SIG-M5 (cell line): ENCODE measurements around the gene GNAZ.

ENCODE experiments used
- DNase-seq: peaks from one replicate; lab custom pipeline; 2025; lab: John Stamatoyannopoulos, UW

Gene GNAZ

GRCh38 chr22:23107487-23108248 lies 37.3 kb downstream of the GNAZ start:
- DNase-seq = no peak

- DNase-seq = no peak
These were observed 38.1 kb downstream of the GNAZ start for GRCh38 chr22:23108249-23109078.

GRCh38 chr22:23109079-23109347 lies 38.7 kb downstream of the GNAZ start:
- no peak for DNase-seq

DNA sequence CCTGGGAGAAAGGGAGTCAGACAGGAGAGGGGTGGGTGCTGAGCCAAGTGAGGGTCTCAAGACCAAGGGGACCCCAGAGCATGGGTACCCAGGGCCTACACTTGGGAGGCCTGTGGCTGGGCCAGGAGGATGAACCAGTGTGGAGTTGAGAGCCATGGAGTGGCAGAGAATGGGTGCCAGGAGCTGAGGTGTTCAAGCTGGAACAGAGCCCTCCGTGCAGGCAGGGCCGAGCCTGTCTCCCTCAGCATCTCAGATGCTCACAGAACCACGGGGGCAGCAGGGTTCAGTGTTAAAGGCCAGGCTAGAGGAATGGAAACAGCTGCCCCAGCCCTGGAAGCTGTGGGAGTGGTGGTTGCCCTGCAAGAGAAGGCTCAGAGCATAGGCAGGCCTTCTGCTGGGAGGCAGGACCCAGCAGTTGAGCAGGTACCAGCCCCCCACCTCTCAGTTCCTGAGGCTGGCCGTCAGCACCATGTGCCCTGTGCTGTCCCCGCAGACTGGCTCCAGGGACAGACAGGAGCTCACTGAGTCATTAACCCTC lies 39.2 kb downstream of the GNAZ start:
- no peak for DNase-seq

- DNase-seq = no peak
These were observed 40.0 kb downstream of the GNAZ start for GRCh38 chr22:23110190-23110921.

DNA sequence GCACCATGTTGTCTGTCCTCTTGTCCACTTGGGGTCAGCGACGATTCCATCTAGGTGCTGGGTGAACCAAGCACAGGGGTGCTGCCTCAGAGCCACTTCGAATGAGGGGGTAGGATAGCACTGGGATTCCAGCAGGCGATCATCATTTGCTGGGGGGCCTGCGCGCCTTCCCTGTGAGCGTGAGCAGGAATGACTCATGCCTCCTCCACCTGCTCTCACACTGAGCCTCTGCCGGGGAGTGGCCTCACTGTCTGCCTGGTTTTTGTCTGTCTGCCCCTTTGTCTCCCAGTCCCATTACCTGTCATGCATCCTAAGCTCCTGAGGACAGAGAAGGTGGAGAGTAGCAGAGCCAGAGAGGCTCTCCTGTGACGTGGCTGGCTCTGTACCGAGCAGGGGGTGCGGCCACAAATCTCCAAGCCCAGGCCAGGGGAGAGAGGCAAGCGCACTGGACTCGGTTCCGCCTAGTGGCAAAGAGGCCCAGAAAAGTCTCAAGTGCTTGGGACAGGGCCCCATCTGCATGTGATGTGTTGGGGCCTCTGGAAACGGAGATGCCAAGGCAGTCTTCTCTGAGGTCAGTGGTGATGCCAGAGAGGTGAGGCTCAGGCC lies 40.7 kb downstream of the GNAZ start:
- no peak for DNase-seq

GRCh38 chr22:23112472-23113012 lies 42.2 kb downstream of the GNAZ start:
- no peak for DNase-seq

DNA sequence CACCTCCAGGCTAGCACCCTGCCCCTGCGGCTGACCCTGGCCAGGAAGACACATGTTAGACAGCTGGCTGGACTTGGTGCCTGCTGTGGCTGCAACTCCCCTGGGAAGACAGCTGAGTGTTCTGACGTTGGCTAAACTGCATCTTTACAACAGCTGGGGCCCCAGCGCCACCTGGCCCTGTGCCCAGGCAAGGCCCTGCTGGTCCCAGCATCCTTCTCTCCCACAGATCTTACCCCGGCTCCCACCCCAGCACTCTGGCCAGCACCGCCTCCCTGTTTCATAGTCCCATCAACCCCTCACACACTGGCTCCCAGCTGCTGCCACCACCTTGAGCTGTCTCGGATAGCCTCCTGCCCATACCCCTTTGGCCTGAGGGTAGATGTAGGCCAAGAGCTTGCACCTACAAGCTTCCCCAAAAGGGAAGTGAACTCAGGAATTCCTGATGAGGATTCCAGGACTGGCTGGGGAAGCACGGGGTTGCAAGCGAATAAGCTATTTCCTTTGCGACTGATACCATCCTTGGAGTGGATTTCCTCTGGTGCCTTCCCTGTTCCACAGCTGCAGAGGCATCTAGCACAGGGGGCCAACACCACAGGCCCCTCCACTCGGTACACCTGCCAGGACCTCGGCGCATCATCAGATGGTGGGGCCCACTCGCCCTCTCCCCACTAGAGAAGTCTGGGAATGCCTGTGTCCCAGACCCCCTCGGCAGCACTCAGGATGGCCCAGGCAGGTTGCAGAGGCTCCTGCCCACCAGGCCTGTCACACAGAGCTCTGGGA lies 42.9 kb downstream of the GNAZ start:
- no peak for DNase-seq

DNA sequence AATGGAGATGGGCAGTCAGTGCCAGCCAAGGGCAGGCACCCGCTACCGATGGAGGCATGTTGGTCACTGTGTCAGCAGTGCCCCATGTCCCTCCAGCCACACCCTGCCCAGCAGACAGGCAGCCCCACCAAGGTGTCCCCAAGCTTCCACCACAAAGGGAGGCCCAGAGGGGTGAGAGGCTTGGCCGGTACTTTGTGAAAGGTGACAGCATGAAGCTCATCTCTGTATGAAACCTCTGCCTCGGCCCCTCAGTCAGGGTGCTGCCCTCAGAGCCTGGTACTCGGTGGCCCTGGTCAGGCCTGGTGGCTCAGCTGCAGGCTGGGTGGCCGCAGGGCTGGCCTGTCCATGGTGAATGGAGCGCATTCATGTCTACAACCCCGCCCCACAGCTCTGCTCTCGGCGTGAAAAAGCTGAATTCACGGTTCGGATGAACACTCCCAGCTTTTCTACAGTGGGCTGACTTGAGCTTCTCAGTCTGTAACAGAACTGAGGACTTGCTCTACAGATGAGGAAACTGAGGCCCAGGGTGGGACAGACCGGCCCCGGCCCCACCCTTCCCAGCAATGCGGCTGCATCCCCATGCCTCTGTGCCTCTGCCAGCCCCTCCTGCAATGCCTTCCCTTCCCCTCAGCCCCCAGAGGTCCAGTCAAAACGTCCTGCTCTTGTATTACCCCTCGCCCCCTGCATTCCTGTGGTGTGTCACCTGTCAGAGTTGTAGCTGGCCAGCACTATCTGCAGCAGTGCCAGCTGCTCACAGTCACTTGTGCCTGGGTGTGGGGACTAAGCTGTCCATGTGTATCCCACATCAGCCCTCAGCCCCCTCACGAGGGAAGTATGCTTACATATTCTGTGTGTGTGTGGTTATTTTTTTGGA lies 43.8 kb downstream of the GNAZ start:
- no peak for DNase-seq

- DNase-seq = no peak
These were observed 44.4 kb downstream of the GNAZ start for GRCh38 chr22:23114721-23115020.

GRCh38 chr22:23115369-23115768 lies 45.0 kb downstream of the GNAZ start:
- DNase-seq = no peak

GRCh38 chr22:23115825-23116494 lies 45.6 kb downstream of the GNAZ start:
- no peak for DNase-seq

DNA sequence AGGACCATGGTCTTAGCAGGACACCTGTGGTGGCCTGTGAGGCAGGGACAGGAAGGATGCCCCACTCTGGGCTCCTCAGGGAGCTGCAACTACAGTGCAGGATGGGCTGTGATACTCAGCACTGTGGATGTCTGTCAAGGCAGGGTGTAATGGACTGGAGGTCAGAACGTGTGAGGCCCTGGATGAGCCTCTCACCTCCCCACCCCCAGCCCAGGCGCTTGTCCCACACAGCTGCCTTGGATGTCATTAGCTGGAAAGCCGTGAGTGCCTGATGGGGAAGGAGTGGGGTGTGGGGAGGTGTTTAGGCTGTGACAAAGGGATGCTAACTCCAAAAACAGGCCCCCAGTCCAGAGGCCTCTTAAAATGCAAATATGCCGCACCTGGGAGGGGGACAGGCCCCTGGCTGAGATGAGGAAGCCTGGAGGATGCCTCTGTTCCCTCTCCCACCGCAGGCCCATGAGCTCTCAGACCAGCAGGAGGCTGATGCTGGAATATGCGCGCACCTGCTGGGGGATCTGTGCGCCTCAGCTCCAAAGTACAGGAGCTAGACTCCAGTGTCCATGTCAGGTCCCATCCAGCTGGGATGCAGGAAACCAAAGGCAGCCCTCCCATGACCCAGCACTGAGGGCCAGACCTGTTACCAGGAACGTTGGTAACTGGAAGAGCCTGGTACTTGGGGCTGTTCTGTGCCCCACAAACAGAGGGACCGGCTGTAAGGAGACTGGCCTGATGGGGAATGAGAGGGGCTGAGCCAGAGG lies 46.4 kb downstream of the GNAZ start:
- DNase-seq = no peak

DNA sequence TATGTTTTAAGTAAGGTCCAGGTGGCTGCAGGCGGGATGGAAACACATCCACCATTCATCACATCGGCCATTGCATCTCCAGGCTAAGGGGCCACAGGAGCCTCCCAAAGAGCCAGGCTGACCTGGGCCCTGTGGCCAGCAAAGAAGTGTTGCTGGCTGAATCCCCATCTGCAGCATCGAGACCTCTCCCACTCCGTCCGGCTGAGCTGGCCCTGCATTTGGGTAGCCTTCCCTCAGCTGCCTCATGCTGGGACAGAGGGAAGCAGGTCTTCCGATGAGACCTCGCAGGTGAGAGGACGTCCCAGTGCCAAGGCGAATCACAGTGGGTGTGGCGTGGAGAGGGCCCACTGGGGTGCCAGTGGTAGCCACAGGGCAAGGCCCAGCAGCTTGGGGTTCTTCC lies 47.0 kb downstream of the GNAZ start:
- DNase-seq = no peak

DNA sequence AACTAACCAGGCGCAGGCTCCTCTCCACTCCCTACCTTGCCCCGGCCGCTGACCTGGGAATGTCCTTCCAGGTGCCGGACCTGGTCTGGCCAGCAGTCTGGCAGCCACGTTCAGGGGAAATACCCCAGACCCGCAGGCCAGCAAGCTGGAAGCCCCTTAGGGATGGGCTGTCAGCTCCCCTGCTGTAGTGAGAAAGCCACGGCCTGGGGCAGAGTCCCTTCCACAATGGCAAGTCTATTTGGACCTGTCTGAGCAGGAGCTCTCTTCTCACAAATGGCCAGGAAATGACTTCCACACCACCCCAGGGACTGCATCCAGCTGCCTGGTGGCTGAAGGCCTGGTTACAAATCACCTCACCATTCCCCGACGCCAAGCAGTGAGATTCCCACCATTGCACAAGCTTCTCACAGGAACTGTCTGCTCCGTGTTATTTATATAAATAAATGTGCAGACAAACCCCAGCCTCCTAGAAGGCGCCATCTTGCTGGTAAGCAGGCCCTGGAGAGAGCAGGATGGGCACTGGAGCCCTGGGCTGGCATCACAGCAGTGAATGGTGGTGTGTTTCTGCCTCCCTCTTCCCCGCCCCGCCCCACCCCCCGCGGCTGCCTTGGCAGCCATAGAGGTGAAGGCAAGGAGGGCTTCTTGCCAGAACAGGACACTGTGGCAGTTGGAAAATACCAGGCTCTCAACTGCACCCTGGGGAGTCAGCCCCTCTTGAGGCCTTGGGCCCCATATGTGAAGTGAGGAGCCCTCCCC lies 47.8 kb downstream of the GNAZ start:
- DNase-seq = no peak

DNA sequence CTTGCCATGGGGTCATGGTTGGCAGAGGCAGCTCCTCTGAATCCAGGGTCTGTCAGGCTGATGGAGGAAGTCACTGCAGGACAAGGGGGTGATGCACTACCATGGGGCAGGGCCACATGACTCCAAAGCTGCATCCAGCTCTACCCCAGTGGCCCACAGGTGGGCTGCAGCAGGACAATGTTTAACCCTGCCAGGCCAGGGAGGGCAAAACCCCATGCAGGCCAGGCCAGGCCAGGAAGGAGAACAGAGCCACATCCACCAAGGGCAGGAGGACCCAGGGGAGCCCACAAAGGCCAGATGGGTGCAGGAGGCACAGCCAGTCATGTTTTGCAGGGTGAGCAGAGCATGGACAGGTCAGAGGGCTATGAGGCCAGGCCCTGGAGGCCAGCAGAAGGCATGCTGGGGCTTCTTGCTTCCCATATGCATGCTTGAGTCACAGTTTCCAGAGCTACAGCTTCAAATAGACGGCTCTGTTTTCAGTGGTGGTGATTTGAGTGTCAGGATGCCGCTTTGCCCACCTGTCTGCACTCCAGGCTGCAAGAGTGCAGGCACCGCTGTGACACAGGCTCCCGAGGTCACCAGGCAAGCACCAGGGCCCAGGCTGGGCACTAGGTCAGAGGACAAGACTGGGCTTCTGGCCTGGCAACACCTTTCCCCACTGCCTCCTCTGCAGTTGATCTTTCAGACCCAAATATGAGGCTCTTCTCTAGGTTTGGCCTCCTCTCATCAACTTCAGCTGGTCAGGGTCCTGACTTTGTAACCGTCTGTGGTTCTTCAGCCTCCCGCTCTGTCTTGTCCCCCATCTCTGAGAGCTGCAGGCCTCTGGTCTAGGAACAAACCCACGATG lies 48.6 kb downstream of the GNAZ start:
- DNase-seq = no peak
